T-cell (primary cell): Measurements from ENCODE around the gene TBRG4. TPM values are rescaled to one million over a fixed set of nuclear protein-coding genes. Genes with fewer than 3 reads are reported as not detected.
"Not testable (repeated sequence)": the region's sequence is repeated elsewhere in the genome, so short reads cannot be mapped to it uniquely, and the experiment has no call there.

Source experiments
- ATAC-seq, 4 experiments: fragments of 200-7000 bp in 3 of 4; fragments of 150-1000 bp in 1 of 4; cut with Tn5 transposase; replicated peaks in 1 of 4; 1 replicate in 3 of 4; 2 replicates in 1 of 4; pipeline ENCODE4 v1.10.0; 2021; ENCODE audit warnings: moderate library complexity in 3 of 4, mild to moderate bottlenecking in 2 of 4, moderate number of reproducible peaks in 1 of 4
- CTCF ChIA-PET, 2 donors: fragments of 300-600 bp; sonication (Branson Sonifier 250); formaldehyde crosslinking; loops; one replicate each; lab custom pipeline; 2022; ENCODE audit warnings: antibody characterized with exemption in 2 of 2; lab: Charles Lee
- POLR2A ChIA-PET, 2 donors: fragments of 300-600 bp; sonication (Branson Sonifier 250); formaldehyde crosslinking; loops; one replicate each; lab custom pipeline; 2022; ENCODE audit warnings: antibody characterized with exemption in 2 of 2; lab: Charles Lee
- DNase-seq, 35 experiments: peaks; one replicate each; pipeline versions ENCODE4 v3.0.0 to v3.0.0-alpha.2; 2013 to 2023
- H3K27ac ChIP-seq: one replicate; pipeline ENCODE4 v1.5.1; 2013; ENCODE audit warnings: low read length
- H3K27me3 ChIP-seq, 2 experiments: replicated peaks in 1 of 2; 1 replicate in 1 of 2; 2 replicates in 1 of 2; pipeline versions ENCODE4 v1.6.1 to v1.7.0; 2013; ENCODE audit warnings: low read length in 1 of 2, mixed read lengths in 1 of 2; ENCODE audit not compliant: control insufficient read depth in 2 of 2, insufficient read depth in 2 of 2; ENCODE audit errors: extremely low read depth in 1 of 2
- H3K36me3 ChIP-seq, 2 donors: 1 replicate in 1 of 2; 2 replicates in 1 of 2; pipeline versions ENCODE4 v1.6.1 to v1.7.0; 2013; ENCODE audit warnings: low read length in 1 of 2; ENCODE audit not compliant: control insufficient read depth in 2 of 2, insufficient read depth in 1 of 2; ENCODE audit errors: extremely low read depth in 1 of 2
- H3K4me1 ChIP-seq, 2 experiments: 1 replicate in 1 of 2; 2 replicates in 1 of 2; pipeline versions ENCODE4 v1.6.1 to v1.7.0; 2013; ENCODE audit warnings: low read length in 2 of 2, mixed read lengths in 1 of 2; ENCODE audit not compliant: insufficient read depth in 2 of 2, control insufficient read depth in 1 of 2; ENCODE audit errors: extremely low read depth in 1 of 2
- H3K4me3 ChIP-seq, 2 donors: 1 replicate in 1 of 2; 2 replicates in 1 of 2; pipeline versions ENCODE4 v1.5.1 to v1.7.0; 2013; ENCODE audit warnings: mild to moderate bottlenecking in 2 of 2, low read length in 1 of 2, moderate library complexity in 1 of 2; ENCODE audit not compliant: control insufficient read depth in 1 of 2; ENCODE audit errors: extremely low read depth in 1 of 2
- H3K9me3 ChIP-seq: 2 replicates; pipeline ENCODE4 v1.7.0; 2013
- H3K27ac Mint-ChIP-seq, 2 donors: one replicate each; pipeline ENCODE4 v1.8.0; 2020 to 2021; ENCODE audit warnings: mild to moderate bottlenecking in 2 of 2, mixed read lengths in 2 of 2
- H3K27me3 Mint-ChIP-seq, 2 donors: one replicate each; pipeline ENCODE4 v1.8.0; 2021 to 2022; ENCODE audit warnings: mixed read lengths in 2 of 2
- H3K36me3 Mint-ChIP-seq: one replicate; pipeline ENCODE4 v1.8.0; 2021; ENCODE audit warnings: mixed read lengths
- H3K4me1 Mint-ChIP-seq, 3 donors: one replicate each; pipeline ENCODE4 v1.8.0; 2020 to 2022; ENCODE audit warnings: mixed read lengths in 3 of 3, mild to moderate bottlenecking in 1 of 3
- H3K4me3 Mint-ChIP-seq, 3 donors: one replicate each; pipeline ENCODE4 v1.8.0; 2020 to 2022; ENCODE audit warnings: mild to moderate bottlenecking in 3 of 3, mixed read lengths in 3 of 3, moderate library complexity in 3 of 3
- H3K9me3 Mint-ChIP-seq, 3 donors: one replicate each; pipeline ENCODE4 v1.8.0; 2020 to 2022; ENCODE audit warnings: mixed read lengths in 3 of 3
- whole genome bisulfite sequencing: methylation state at CpG from one replicate; pipeline ENCODE4 v1.1.5; 2013; ENCODE audit warnings: missing lambda C conversion rate; ENCODE audit not compliant: insufficient coverage; 5-methylcytosine and 5-hydroxymethylcytosine counted together
- total RNA-seq, 35 experiments: library from RNA in 6 of 35; stranded (reverse) in 6 of 35; fragments of 120-200 nt in 1 of 35; gene quantifications; one replicate each; pipeline versions ENCODE4 v1.2.1 to v1.2.4 and lab custom pipeline; 2013 to 2026

Gene TBRG4
- total RNA-seq, 5 donors from 2014 or later (not counting 1 experiment from before 2014, with no cell fraction given): 94.3 to 142 (median 122) TPM

DNA sequence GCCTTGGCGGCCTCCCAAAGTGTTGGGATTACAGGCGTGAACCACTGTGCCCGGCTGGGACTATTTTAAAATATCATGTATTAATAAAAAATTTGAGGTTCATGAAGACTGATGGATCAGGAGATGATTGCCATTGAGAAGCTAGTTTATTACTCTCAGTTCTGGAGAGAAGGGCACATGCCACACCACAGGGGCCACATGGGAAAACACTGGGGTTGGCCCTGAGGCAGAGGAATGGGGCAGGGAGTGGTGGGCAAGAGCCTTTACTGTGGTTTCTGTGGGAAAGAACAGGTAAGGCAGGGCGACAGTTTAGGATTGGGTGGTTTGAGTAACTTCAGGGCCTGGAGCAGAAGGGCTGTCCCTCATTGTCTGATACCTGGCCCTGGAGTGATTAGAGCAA, 6.8 kb upstream of the TBRG4 start:
- POLR2A ChIA-PET: no interaction called here
- Histone ChIP-seq H3K9me3 (no peaks in the 10 kb centered on the region), H3K27me3 (peaks cover 0 to 9% of the 10 kb centered on the region in 2 experiments), H3K36me3 (no peaks in the 10 kb centered on the region), H3K27ac (no peak overlapping the region), H3K4me3 (no peak overlapping the region), H3K4me1 (peaks cover 0 to 20% of the 10 kb centered on the region in 2 experiments)
- no peaks in the 10 kb centered on the region for H3K36me3 Mint-ChIP-seq
- DNase-seq (no peak), ATAC-seq (no peak)
- peaks cover 9 to 15% (median 10%) of the 10 kb centered on the region in 3 donors for H3K4me1 Mint-ChIP-seq
- H3K27me3 Mint-ChIP-seq: peaks cover 8 to 11% of the 10 kb centered on the region in 2 donors
- CTCF ChIA-PET: interaction anchor here (0.6 to 0.9 kb wide), 4 partner anchors 10 to 259 kb away, joined by 3 to 5 read pairs (median 4); no protein-coding TSS in a partner anchor
- H3K9me3 Mint-ChIP-seq: no peaks in the 10 kb centered on the region
- no peak overlapping the region for H3K4me3 Mint-ChIP-seq
- WGBS: 45% methylated on average over 1 of the region's 4 CpGs
- H3K27ac Mint-ChIP-seq: no peak overlapping the region

DNA sequence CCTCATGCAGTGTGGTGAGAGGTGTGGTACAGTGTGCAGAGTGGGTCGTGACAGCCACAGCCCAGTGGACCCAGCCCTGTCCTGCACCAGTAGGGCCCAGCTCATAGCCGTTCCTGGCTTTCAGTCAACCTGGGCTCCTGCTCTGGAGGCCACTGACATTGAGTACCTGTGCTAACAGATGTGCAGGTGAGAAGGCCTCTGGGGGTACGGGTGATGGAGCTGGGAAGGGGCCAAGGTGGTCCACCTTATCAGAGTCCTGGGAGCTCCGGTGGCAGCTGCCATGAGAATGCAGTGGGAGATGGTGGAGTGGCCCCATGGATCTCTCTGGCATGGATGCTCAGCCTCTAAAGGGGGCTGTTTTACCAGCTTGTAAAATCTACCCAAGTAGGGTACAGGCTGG, 6.1 kb upstream of the TBRG4 start:
- Mint-ChIP-seq H3K4me3 (no peak overlapping the region), H3K9me3 (no peaks in the 10 kb centered on the region), H3K4me1 (peaks cover 4 to 9% (median 8%) of the 10 kb centered on the region in 3 donors), H3K27ac (no peak overlapping the region), H3K27me3 (peaks cover 8 to 11% of the 10 kb centered on the region in 2 donors), H3K36me3 (no peaks in the 10 kb centered on the region)
- peaks cover 0 to 13% of the 10 kb centered on the region in 2 experiments for H3K4me1 ChIP-seq
- ChIA-PET POLR2A (interaction anchor here in 1 of 2 donors (0.5 kb wide), 1 partner anchor 206 kb away, joined by 4 read pairs; no protein-coding TSS in a partner anchor), CTCF (interaction anchor here (0.6 to 0.9 kb wide), 4 partner anchors 11 to 258 kb away, joined by 3 to 5 read pairs (median 4); no protein-coding TSS in a partner anchor)
- DNase-seq: no peak
- no peaks in the 10 kb centered on the region for H3K36me3 ChIP-seq
- peaks cover 0 to 9% of the 10 kb centered on the region in 2 experiments for H3K27me3 ChIP-seq
- no peak for ATAC-seq
- no peak overlapping the region for H3K27ac ChIP-seq
- H3K4me3 ChIP-seq: no peak overlapping the region
- 42% methylated on average over 2 of the region's 4 CpGs for WGBS
- no peaks in the 10 kb centered on the region for H3K9me3 ChIP-seq

DNA sequence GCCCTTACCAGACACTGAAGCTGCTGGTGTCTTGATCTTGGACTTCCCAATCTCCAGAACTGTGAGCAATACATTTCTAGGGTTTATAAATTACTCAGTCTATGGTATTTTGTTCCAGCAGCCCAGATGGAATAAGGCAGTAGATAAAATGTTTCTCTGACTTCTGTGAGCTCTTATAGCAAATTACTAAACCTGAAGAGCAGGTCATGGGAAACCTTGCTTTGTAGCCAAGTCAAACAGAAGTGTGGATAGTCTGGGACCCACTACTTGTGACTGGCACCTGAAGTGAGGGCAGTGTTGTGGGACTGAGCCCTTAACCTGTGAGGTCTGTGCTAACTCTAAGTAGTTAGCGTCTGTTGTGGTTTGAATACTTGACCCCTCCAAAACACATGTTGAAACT, 4.6 kb upstream of the TBRG4 start:
- H3K27ac ChIP-seq: no peak overlapping the region
- DNase-seq (no peak), ATAC-seq (no peak)
- Mint-ChIP-seq H3K27me3 (peaks cover 8 to 11% of the 10 kb centered on the region in 2 donors), H3K36me3 (no peaks in the 10 kb centered on the region), H3K4me1 (peaks cover 12 to 16% (median 14%) of the 10 kb centered on the region in 3 donors), H3K27ac (no peak overlapping the region), H3K9me3 (no peaks in the 10 kb centered on the region), H3K4me3 (no peak overlapping the region)
- no peaks in the 10 kb centered on the region for H3K36me3 ChIP-seq
- no CpG with 5 or more reads among the region's 1 CpG for WGBS
- peaks cover 0 to 9% of the 10 kb centered on the region in 2 experiments for H3K27me3 ChIP-seq
- ChIA-PET CTCF (no interaction called here), POLR2A (no interaction called here)
- no peak overlapping the region for H3K4me3 ChIP-seq
- H3K9me3 ChIP-seq: no peaks in the 10 kb centered on the region
- H3K4me1 ChIP-seq: peaks cover 0 to 12% of the 10 kb centered on the region in 2 experiments

DNA sequence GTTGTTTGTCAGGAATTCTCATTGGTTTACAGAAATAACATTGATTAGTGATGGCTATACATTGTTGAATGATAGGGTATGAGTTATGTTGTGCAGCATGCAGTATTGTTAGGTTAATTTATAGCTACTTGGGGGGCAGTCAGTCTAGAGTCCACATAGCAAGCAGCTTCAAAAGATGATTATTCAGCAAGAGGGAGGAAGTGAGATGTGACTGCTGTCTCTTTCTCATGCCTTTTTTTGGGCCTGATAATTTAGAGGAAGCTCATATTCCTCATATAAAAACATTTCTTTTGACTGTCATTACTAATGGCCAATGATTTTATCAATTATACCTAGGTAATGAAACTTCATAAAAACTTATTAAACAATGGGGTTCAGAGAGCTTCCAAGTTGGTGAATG, 3.4 kb upstream of the TBRG4 start:
- ATAC-seq: no peak
- Histone ChIP-seq H3K36me3 (no peaks in the 10 kb centered on the region), H3K4me3 (no peak overlapping the region), H3K9me3 (no peaks in the 10 kb centered on the region), H3K27me3 (peaks cover 0 to 9% of the 10 kb centered on the region in 2 experiments), H3K4me1 (peaks cover 5 to 24% of the 10 kb centered on the region in 2 experiments), H3K27ac (no peak overlapping the region)
- Mint-ChIP-seq H3K27ac (no peak overlapping the region), H3K27me3 (peaks cover 8 to 11% of the 10 kb centered on the region in 2 donors), H3K4me1 (peaks cover 22 to 23% (median 23%) of the 10 kb centered on the region in 3 donors), H3K4me3 (no peak overlapping the region), H3K36me3 (no peaks in the 10 kb centered on the region), H3K9me3 (no peaks in the 10 kb centered on the region)
- POLR2A ChIA-PET: interaction anchor here in 1 of 2 donors (0.6 kb wide), 1 partner anchor 280 kb away, joined by 3 read pairs; no protein-coding TSS in a partner anchor
- CTCF ChIA-PET: interaction anchor here (0.7 kb wide), 2 partner anchors 23 to 231 kb away, joined by 3 read pairs; no protein-coding TSS in a partner anchor
- DNase-seq: no peak

DNA sequence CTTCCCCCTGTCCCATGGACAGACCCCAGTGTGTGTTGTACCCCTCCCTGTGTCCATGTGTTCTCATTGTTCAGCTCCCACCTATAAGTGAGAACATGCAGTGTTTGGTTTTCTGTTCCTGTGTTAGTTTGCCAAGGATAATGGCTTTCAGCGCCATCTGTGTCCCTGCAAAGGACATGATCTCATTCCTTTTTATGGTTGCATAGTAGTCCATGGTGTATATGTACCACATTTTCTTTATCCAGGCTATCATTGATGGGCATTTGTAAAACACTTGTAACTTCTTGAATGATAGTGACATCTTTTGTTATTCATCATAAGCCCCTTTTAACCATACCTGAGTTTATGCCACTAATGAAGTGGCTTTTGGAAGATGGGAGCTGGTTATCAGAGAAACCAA, 2.8 kb upstream of the TBRG4 start:
- CTCF ChIA-PET, H3K4me3 Mint-ChIP-seq: not testable (repeated sequence)

DNA sequence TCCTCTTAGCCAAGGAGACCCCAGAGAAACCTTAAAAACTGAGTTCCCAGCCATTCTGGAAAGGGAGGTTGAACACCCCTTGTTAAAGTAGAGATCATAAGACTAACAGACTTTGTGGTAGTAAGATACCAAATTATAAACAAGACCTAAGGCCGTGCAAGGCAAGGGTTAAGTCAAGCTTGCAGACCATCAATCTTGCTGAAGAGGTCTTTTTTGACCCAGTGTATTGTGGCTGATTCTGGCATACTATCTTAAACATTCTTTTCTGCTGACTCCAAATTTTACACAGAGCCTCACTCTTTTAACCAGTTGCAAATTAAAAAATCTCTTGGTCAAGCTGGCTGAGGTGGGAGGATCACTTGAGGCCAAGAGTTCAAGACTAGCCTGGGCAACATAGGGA, 1.2 kb upstream of the TBRG4 start:
- peaks cover 5 to 8% of the 10 kb centered on the region in 2 donors for H3K27me3 Mint-ChIP-seq
- POLR2A ChIA-PET: no interaction called here
- DNase-seq (no peak), ATAC-seq (no peak)
- H3K4me3 Mint-ChIP-seq: peak overlapping the region; percentile 88 to 94 (median 93)
- Histone ChIP-seq H3K4me1 (peaks cover 24 to 43% of the 10 kb centered on the region in 2 experiments), H3K27me3 (peaks cover 0 to 8% of the 10 kb centered on the region in 2 experiments), H3K27ac (no peak overlapping the region), H3K36me3 (peaks cover 0 to 15% of the 10 kb centered on the region in 2 donors), H3K4me3 (no peak overlapping the region), H3K9me3 (no peaks in the 10 kb centered on the region)
- CTCF ChIA-PET: interaction anchor here in 1 of 2 donors (1.0 to 2.7 kb wide), 2 partner anchors 23 to 548 kb away, joined by 4 to 8 read pairs; no protein-coding TSS in a partner anchor
- peaks cover 7% of the 10 kb centered on the region for H3K36me3 Mint-ChIP-seq
- WGBS: no CpG with 5 or more reads among the region's 1 CpG
- no peaks in the 10 kb centered on the region for H3K9me3 Mint-ChIP-seq
- H3K27ac Mint-ChIP-seq: peak overlapping the region; percentile 77 to 97
- peaks cover 39 to 41% (median 40%) of the 10 kb centered on the region in 3 donors for H3K4me1 Mint-ChIP-seq

More for the DNA sequence above, 2.8 kb upstream of the TBRG4 start:
- H3K4me3 ChIP-seq, H3K27me3 ChIP-seq, H3K9me3 ChIP-seq, H3K36me3 Mint-ChIP-seq, H3K36me3 ChIP-seq, H3K27ac Mint-ChIP-seq, H3K27ac ChIP-seq, POLR2A ChIA-PET, H3K27me3 Mint-ChIP-seq, DNase-seq, ATAC-seq, H3K9me3 Mint-ChIP-seq: not testable (repeated sequence)
- no CpG with 5 or more reads among the region's 1 CpG for WGBS
- H3K4me1 ChIP-seq: peaks cover 9 to 30% of the 10 kb centered on the region in 2 experiments
- peaks cover 24 to 26% (median 25%) of the 10 kb centered on the region in 3 donors for H3K4me1 Mint-ChIP-seq
